SU-DHL-6 (cell line): ENCODE measurements around the gene ZC3H8.

Source experiments
- H2AFZ ChIP-seq: fragments of 200-600 bp; sonication (generic); 2 replicates; pipeline ENCODE4 v1.6.1; 2014; ENCODE audit warnings: low read depth, mild to moderate bottlenecking, moderate library complexity, mixed read lengths, antibody characterized with exemption, low read length; ENCODE audit not compliant: severe bottlenecking
- H3F3A ChIP-seq: fragments of 200-600 bp; shearing (Covaris generic); 2 replicates; pipeline ENCODE4 v1.6.0; 2016; ENCODE audit warnings: antibody characterized with exemption, mild to moderate bottlenecking; ENCODE audit not compliant: insufficient read depth
- H3K27ac ChIP-seq: fragments of 200-600 bp; sonication (generic); 2 replicates; pipeline ENCODE4 v1.5.1; 2016; ENCODE audit warnings: low read depth, mild to moderate bottlenecking, low read length, moderate library complexity, mixed read lengths
- H3K27me3 ChIP-seq: fragments of 200-600 bp; sonication (generic), shearing (Covaris generic); 2 replicates; pipeline ENCODE4 v1.6.0; 2014; ENCODE audit warnings: mild to moderate bottlenecking, low read length
- H3K36me3 ChIP-seq: fragments of 200-600 bp; sonication (generic); 2 replicates; pipeline ENCODE4 v1.6.1; 2014; ENCODE audit warnings: mild to moderate bottlenecking, low read length, mixed read lengths
- H3K4me2 ChIP-seq: fragments of 300-600, 200-600 bp; shearing (Covaris generic), sonication (generic); 2 replicates; pipeline ENCODE4 v1.6.0; 2014; ENCODE audit warnings: low read length, low read depth, mild to moderate bottlenecking; ENCODE audit not compliant: poor library complexity, severe bottlenecking
- H3K4me3 ChIP-seq: fragments of 200-600 bp; sonication (generic); 2 replicates; pipeline ENCODE4 v1.5.1; 2014; ENCODE audit warnings: antibody characterized with exemption, low read length, mild to moderate bottlenecking, mixed read lengths; ENCODE audit not compliant: insufficient read depth, poor library complexity, severe bottlenecking
- H3K79me2 ChIP-seq: fragments of 200-600 bp; sonication (generic); 2 replicates; pipeline ENCODE4 v1.6.1; 2014; ENCODE audit warnings: mild to moderate bottlenecking, low read length, moderate library complexity; ENCODE audit not compliant: insufficient read depth
- H3K9ac ChIP-seq: fragments of 200-600 bp; sonication (generic); 2 replicates; pipeline ENCODE4 v1.7.0; 2014; ENCODE audit warnings: mild to moderate bottlenecking, low read length
- H3K9me2 ChIP-seq: fragments of 200-600 bp; sonication (generic); replicated peaks from 2 replicates; pipeline ENCODE4 v1.6.1; 2014; ENCODE audit warnings: low read length; ENCODE audit not compliant: insufficient read depth
- H3K9me3 ChIP-seq: fragments of 200-600 bp; sonication (generic); 2 replicates; pipeline ENCODE4 v1.6.1; 2014; ENCODE audit warnings: low read length, mixed read lengths; ENCODE audit not compliant: insufficient read depth
- H4K20me1 ChIP-seq: fragments of 200-600 bp; sonication (generic); 2 replicates; pipeline ENCODE4 v1.6.1; 2014; ENCODE audit warnings: low read depth, mild to moderate bottlenecking, antibody characterized with exemption, low read length, moderate library complexity, mixed read lengths
- CTCF ChIP-seq: fragments of 200-600 bp; sonication (generic); IDR thresholded peaks from one replicate; pipeline ENCODE4 v1.5.1; 2017; ENCODE audit warnings: antibody characterized with exemption, mild to moderate bottlenecking, low read length, moderate library complexity; ENCODE audit not compliant: insufficient read depth, poor library complexity, severe bottlenecking
- EZH2phosphoT487 ChIP-seq: fragments of 200-600 bp; sonication (generic), shearing (Covaris generic); conservative IDR thresholded peaks from 2 replicates; pipeline ENCODE4 v1.6.1; 2018; ENCODE audit warnings: mild to moderate bottlenecking, antibody characterized with exemption, low read length, moderate library complexity, mixed read lengths

The ZC3H8 gene

GRCh38 chr2:112168422-112169124, 86.3 kb downstream of the ZC3H8 start:
- Histone ChIP-seq H4K20me1 (no peaks in the 10 kb centered on the region), H3K4me3 (no peak overlapping the region), H3K27me3 (no peaks in the 10 kb centered on the region), H3K36me3 (no peaks in the 10 kb centered on the region), H3K9me2 (no peaks in the 10 kb centered on the region), H3K9ac (no peak overlapping the region), H3K4me2 (no peak overlapping the region), H2AFZ (no peak overlapping the region), H3K9me3 (no peaks in the 10 kb centered on the region), H3F3A (no peaks in the 10 kb centered on the region), H3K27ac (no peak overlapping the region), H3K79me2 (no peaks in the 10 kb centered on the region)
- TF ChIP-seq CTCF, result no peak
- no peak for TF ChIP-seq EZH2phosphoT487

GRCh38 chr2:112166806-112167499, 87.9 kb downstream of the ZC3H8 start:
- no peaks in the 10 kb centered on the region for H3K9me2 ChIP-seq
- H3K4me2 ChIP-seq, result no peak overlapping the region
- H4K20me1 ChIP-seq, result no peaks in the 10 kb centered on the region
- H3K27me3 ChIP-seq, result no peaks in the 10 kb centered on the region
- H2AFZ ChIP-seq, result no peak overlapping the region
- H3K4me3 ChIP-seq, result no peak overlapping the region
- H3K9ac ChIP-seq, result no peak overlapping the region
- no peaks in the 10 kb centered on the region for H3K9me3 ChIP-seq
- TF ChIP-seq EZH2phosphoT487, result no peak
- no peak for TF ChIP-seq CTCF
- no peak overlapping the region for H3K27ac ChIP-seq
- no peaks in the 10 kb centered on the region for H3K36me3 ChIP-seq
- no peaks in the 10 kb centered on the region for H3K79me2 ChIP-seq
- H3F3A ChIP-seq, result no peaks in the 10 kb centered on the region

- Histone ChIP-seq H3K9ac (no peak overlapping the region), H3K36me3 (no peaks in the 10 kb centered on the region), H3K4me2 (no peak overlapping the region), H3K79me2 (no peaks in the 10 kb centered on the region), H4K20me1 (no peaks in the 10 kb centered on the region), H2AFZ (no peak overlapping the region), H3F3A (no peaks in the 10 kb centered on the region), H3K9me2 (no peaks in the 10 kb centered on the region), H3K27ac (no peak overlapping the region), H3K9me3 (no peaks in the 10 kb centered on the region), H3K27me3 (no peaks in the 10 kb centered on the region), H3K4me3 (no peak overlapping the region)
- TF ChIP-seq CTCF (no peak), EZH2phosphoT487 (no peak)
Observed at GRCh38 chr2:112165296-112165695, 89.5 kb downstream of the ZC3H8 start.
